Brain microvascular endothelial cell (primary cell): ENCODE measurements around the gene KLHL14.
"Not testable (repeated sequence)": the region's sequence is repeated elsewhere in the genome, so short reads cannot be mapped to it uniquely, and the experiment has no call there.

Source experiments
- DNase-seq: peaks from one replicate; pipeline ENCODE4 v3.0.0-alpha.2; 2020
- H3K27ac ChIP-seq: fragments of 250-450 bp; sonication (Bioruptor Pico); 2 replicates; pipeline ENCODE4 v1.5.1; 2020; ENCODE audit warnings: mild to moderate bottlenecking, moderate library complexity
- H3K27me3 ChIP-seq: fragments of 250-450 bp; sonication (Bioruptor Pico); replicated peaks from 2 replicates; pipeline ENCODE4 v1.5.1; 2020; ENCODE audit warnings: mild to moderate bottlenecking
- H3K36me3 ChIP-seq: fragments of 250-450 bp; sonication (Bioruptor Pico); replicated peaks from 2 replicates; pipeline ENCODE4 v1.5.1; 2020; ENCODE audit warnings: mild to moderate bottlenecking
- H3K4me3 ChIP-seq: 2 replicates; pipeline ENCODE4 v1.5.1; 2011; ENCODE audit warnings: low read depth, mild to moderate bottlenecking, control low read depth, low read length, moderate library complexity
- in situ Hi-C: cut with HindIII; loops from 2 replicates; pipeline ENCODE4 v1.10.0; 2017; ENCODE audit warnings: low sequenced_read_pairs, low pct_ligation_motif_present
- TF ChIP-seq, protein P1 (sequence below): IDR thresholded peaks from 2 replicates; pipeline ENCODE4 v1.5.1; 2011; ENCODE audit warnings: low read depth, mild to moderate bottlenecking, moderate library complexity, low read length, control low read depth, inconsistent platforms; ENCODE audit errors: missing control alignments

KLHL14 gene

GRCh38 chr18:32798209-32798960, 25.6 kb upstream of the KLHL14 start:
- Histone ChIP-seq H3K36me3 (no peaks in the 10 kb centered on the region), H3K27me3 (no peaks in the 10 kb centered on the region), H3K27ac (no peak overlapping the region), H3K4me3 (no peak overlapping the region)
- no peak for DNase-seq
- in situ Hi-C loops: no loop called here
- TF ChIP-seq, protein P1, sequence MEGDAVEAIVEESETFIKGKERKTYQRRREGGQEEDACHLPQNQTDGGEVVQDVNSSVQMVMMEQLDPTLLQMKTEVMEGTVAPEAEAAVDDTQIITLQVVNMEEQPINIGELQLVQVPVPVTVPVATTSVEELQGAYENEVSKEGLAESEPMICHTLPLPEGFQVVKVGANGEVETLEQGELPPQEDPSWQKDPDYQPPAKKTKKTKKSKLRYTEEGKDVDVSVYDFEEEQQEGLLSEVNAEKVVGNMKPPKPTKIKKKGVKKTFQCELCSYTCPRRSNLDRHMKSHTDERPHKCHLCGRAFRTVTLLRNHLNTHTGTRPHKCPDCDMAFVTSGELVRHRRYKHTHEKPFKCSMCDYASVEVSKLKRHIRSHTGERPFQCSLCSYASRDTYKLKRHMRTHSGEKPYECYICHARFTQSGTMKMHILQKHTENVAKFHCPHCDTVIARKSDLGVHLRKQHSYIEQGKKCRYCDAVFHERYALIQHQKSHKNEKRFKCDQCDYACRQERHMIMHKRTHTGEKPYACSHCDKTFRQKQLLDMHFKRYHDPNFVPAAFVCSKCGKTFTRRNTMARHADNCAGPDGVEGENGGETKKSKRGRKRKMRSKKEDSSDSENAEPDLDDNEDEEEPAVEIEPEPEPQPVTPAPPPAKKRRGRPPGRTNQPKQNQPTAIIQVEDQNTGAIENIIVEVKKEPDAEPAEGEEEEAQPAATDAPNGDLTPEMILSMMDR: no peak

GRCh38 chr18:32794667-32795066, 21.8 kb upstream of the KLHL14 start:
- H3K27me3 ChIP-seq, H3K27ac ChIP-seq, H3K4me3 ChIP-seq, DNase-seq, H3K36me3 ChIP-seq, in situ Hi-C loops: not testable (repeated sequence)

- Histone ChIP-seq H3K4me3 (no peak overlapping the region), H3K27me3 (no peaks in the 10 kb centered on the region), H3K27ac (no peak overlapping the region), H3K36me3 (no peaks in the 10 kb centered on the region)
- TF ChIP-seq, protein P1: no peak
- in situ Hi-C loops: no loop called here
- no peak for DNase-seq
These were observed 6.2 kb upstream of the KLHL14 start for GRCh38 chr18:32779010-32779409.

DNA sequence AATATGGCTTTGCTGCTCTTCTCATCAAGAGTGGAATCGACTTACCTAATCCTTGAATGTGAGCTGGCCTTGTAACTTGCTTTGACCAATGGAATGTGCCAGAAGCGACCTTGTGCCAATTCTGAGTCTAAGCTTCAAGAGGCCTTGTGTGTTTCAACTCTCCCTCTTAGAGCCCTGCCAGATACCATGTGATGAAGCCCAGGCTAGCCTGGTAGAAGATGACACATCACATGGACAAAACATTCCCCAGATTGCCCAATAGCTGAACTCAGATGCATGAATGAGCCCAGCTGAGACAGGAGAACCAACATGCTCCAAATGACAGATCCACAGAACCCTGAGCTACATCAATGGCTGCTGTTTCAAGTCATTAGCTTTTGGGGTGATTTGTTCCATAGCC, 4.2 kb upstream of the KLHL14 start:
- in situ Hi-C loops: no loop called here
- no peaks in the 10 kb centered on the region for H3K36me3 ChIP-seq
- H3K27ac ChIP-seq: no peak overlapping the region
- DNase-seq: no peak
- TF ChIP-seq, protein P1: no peak
- H3K27me3 ChIP-seq: peaks cover 4% of the 10 kb centered on the region
- H3K4me3 ChIP-seq: no peak overlapping the region

GRCh38 chr18:32776561-32776960, 3.7 kb upstream of the KLHL14 start:
- in situ Hi-C loops: no loop called here
- TF ChIP-seq, protein P1: no peak
- no peak for DNase-seq
- Histone ChIP-seq H3K27me3 (peaks cover 5% of the 10 kb centered on the region), H3K36me3 (no peaks in the 10 kb centered on the region), H3K4me3 (no peak overlapping the region), H3K27ac (no peak overlapping the region)

DNA sequence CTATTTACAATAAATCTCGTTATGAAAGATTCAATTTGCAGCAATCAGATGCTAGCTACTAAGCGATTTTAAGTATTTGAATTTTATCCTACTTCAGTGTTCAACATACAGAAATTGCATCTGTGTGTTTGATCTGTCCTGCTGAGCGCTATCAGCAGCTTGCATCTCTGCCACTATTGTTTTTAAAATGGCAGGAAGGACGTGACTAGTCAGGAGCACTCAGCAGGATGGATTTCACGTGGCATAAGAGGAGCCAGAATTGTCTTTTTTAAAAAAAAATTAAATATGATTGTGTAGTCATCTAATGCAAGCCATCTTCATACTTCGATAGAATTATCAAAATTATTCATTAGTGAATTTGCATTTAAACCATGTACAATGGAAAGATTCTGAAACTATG, 2.8 kb upstream of the KLHL14 start:
- Histone ChIP-seq H3K36me3 (no peaks in the 10 kb centered on the region), H3K27me3 (peaks cover 14% of the 10 kb centered on the region), H3K27ac (no peak overlapping the region), H3K4me3 (no peak overlapping the region)
- no peak for DNase-seq
- in situ Hi-C loops: no loop called here
- TF ChIP-seq, protein P1: no peak
